ENCODE results near the gene MAP7. TPM values are rescaled to one million over a fixed set of nuclear protein-coding genes. Genes with fewer than 3 reads are reported as not detected.

The MAP7 gene
- total and polyA plus RNA-seq, 9 of the 15 experiments (the other 6 are each of a cell fraction or from before 2014, with no cell fraction given), result 0.76 to 7.7 (median 3.9) TPM

GRCh38 chr6:136468711-136469110 lies 81.5 kb downstream of the MAP7 start (continued):
- TF ChIP-seq CHD7 (IDR thresholded peaks at IDR 0.05; ENCODE audit: low read depth, low read length) (no peak), CBFB (CRISPR knock-in tag; IDR thresholded peaks at IDR 0.05) (no peak), ZNF184 (CRISPR knock-in tag; IDR thresholded peaks at IDR 0.05) (no peak), IRF1 (CRISPR knock-in tag; IDR thresholded peaks at IDR 0.05; ENCODE audit: borderline replicate concordance) (no peak), CCNT2 (IDR thresholded peaks at IDR 0.05; ENCODE audit: borderline replicate concordance, extremely low read depth, insufficient read length, low read depth, low read length) (no peak), SRF (CRISPR knock-in tag; IDR thresholded peaks at IDR 0.05) (no peak), ZNF449 (CRISPR knock-in tag; IDR thresholded peaks at IDR 0.05) (no peak), ZKSCAN8 (CRISPR knock-in tag; IDR thresholded peaks at IDR 0.05) (no peak), NCOA4 (IDR thresholded peaks at IDR 0.05; ENCODE audit: partially characterized antibody) (no peak), ZNF518B (CRISPR knock-in tag; IDR thresholded peaks at IDR 0.05) (no peak)
